IPS DF 6.9 (cell line): ENCODE data around the gene CCSER1.

Source experiments
- DNase-seq: peaks from one replicate; pipeline ENCODE4 v3.0.0-alpha.2; 2013; ENCODE audit warnings: low read depth, low spot score
- H3K27ac ChIP-seq: one replicate; pipeline ENCODE4 v1.5.1; 2013; ENCODE audit warnings: low read length, control low read depth
- H3K27me3 ChIP-seq: 2 replicates; pipeline ENCODE4 v1.6.1; 2013; ENCODE audit warnings: mild to moderate bottlenecking, low read length; ENCODE audit not compliant: control insufficient read depth, insufficient read depth
- H3K36me3 ChIP-seq: 2 replicates; pipeline ENCODE4 v1.6.1; 2013; ENCODE audit warnings: low read length; ENCODE audit not compliant: control insufficient read depth, insufficient read depth
- H3K4me1 ChIP-seq: 2 replicates; pipeline ENCODE4 v1.6.1; 2013; ENCODE audit warnings: low read length; ENCODE audit not compliant: control insufficient read depth, insufficient read depth
- H3K4me3 ChIP-seq: 2 replicates; pipeline ENCODE4 v1.5.1; 2013; ENCODE audit warnings: mild to moderate bottlenecking, low read length
- H3K9me3 ChIP-seq: 2 replicates; pipeline ENCODE4 v1.6.1; 2013; ENCODE audit warnings: low read length, inconsistent platforms; ENCODE audit not compliant: control insufficient read depth, insufficient read depth
- WGBS: extraction: QIAGEN DNeasy Blood & Tissue Kit; methylation state at CpG from one replicate; pipeline ENCODE4 v1.1.7; 2013; ENCODE audit warnings: mixed read lengths, missing lambda C conversion rate; ENCODE audit not compliant: insufficient read length, insufficient coverage; 5-methylcytosine and 5-hydroxymethylcytosine counted together

The CCSER1 gene

DNA sequence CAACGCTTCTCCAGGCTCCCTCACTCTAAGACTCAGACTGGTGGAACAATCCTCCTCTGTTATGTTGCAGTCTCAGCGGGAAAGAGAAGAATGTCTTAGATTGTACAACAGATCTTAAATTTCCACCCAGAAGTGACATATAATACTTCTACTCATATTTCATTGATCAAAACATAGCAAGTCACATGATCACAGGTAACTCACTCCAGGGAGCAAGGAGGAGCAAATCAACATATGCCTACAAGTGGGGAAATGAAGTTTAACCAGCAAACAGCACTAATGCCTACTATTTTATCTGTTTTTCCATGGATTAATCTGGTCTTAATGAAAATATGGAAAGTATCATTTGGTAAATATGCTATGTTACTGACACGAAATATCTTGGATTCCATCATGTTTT is 819.8 kb downstream of the CCSER1 start:
- no peaks in the 10 kb centered on the region for H3K9me3 ChIP-seq
- H3K4me1 ChIP-seq = no peaks in the 10 kb centered on the region
- H3K4me3 ChIP-seq = no peak overlapping the region
- no peak for DNase-seq
- H3K27ac ChIP-seq = no peak overlapping the region
- H3K27me3 ChIP-seq = no peaks in the 10 kb centered on the region
- no peaks in the 10 kb centered on the region for H3K36me3 ChIP-seq
- WGBS = no CpG with 5 or more reads among the region's 3 CpGs

DNA sequence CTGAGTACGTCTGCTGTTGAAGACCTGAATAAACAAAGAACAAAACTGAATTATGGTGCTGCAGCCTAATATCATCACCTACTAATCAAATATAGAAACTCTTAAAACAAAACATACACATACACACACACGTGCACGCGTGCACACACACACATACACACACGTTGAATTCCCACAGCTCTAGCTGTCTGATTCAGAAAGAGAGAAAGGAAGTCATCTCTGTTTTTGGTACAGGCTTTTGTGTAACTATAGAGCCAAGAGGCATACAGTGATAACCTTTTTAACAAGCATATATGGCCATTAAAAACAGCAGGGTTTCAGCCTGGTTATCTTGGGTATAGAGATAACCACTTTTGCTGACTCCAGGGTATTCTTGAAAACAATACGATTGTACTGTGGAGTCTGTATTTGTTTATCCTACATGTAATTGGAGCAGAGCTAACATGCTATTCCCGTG is 823.2 kb downstream of the CCSER1 start:
- H3K27me3 ChIP-seq = no peaks in the 10 kb centered on the region
- H3K27ac ChIP-seq = no peak overlapping the region
- no peak for DNase-seq
- H3K4me1 ChIP-seq = no peaks in the 10 kb centered on the region
- H3K36me3 ChIP-seq = no peaks in the 10 kb centered on the region
- no CpG with 5 or more reads among the region's 7 CpGs for WGBS
- H3K4me3 ChIP-seq = no peak overlapping the region
- no peaks in the 10 kb centered on the region for H3K9me3 ChIP-seq

DNA sequence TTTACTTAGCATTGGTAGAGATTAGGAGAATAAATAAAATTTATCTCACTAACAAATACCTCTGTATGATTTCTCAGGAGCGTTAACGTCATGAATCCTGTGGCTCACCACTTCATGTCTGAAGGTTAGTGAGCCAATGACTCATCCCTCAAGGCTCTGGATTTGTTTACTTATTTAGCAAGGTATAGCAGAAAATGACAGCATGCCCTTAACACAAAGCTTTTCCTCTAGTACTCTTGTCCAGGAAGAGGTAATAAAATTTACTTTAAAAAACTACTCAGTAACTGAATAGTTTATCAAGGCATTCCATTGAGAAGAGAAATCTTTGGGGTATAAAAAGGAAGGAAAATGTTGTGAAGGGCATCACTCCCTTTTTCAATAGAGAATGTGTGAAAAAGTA is 823.8 kb downstream of the CCSER1 start:
- H3K4me1 ChIP-seq = no peaks in the 10 kb centered on the region
- H3K4me3 ChIP-seq = no peak overlapping the region
- no CpG with 5 or more reads among the region's 2 CpGs for WGBS
- DNase-seq = no peak
- H3K27me3 ChIP-seq = no peaks in the 10 kb centered on the region
- no peaks in the 10 kb centered on the region for H3K36me3 ChIP-seq
- no peaks in the 10 kb centered on the region for H3K9me3 ChIP-seq
- no peak overlapping the region for H3K27ac ChIP-seq

DNA sequence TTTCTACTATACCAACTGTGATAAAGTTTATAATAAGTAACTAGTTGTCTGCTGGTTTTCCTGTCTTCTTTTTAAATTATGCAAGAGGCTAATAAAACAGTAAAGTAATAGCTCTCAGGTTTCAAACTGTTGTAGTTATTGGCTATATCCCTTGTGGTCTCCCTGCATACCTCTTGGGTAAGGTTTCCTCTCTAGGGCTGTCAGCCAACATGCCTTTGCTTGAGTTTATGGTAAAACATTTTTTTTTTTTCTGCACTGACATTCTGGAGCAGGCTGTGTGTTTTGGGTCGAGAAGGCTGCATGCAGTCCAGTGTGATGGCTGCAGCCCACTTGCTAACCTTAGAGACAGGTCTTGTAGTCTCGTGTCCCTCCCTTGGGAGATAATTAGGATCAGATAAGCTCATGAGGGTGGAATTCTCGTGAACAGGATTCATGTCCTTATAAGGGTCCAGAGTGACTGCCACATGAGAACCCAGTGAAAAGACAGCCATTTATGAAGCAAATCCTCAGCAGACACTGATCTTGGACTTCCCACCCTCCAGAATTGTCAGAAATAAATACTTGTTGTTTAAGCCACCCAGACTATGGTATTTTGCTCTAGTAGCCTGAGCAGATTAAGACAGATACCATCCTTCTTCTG is 831.2 kb downstream of the CCSER1 start:
- Histone ChIP-seq H3K9me3 (no peaks in the 10 kb centered on the region), H3K27me3 (no peaks in the 10 kb centered on the region), H3K36me3 (no peaks in the 10 kb centered on the region), H3K27ac (no peak overlapping the region), H3K4me3 (no peak overlapping the region), H3K4me1 (no peaks in the 10 kb centered on the region; the same call in 1 of the 2 replicates)
- no CpG with 5 or more reads among the region's 3 CpGs for WGBS
- DNase-seq = no peak

GRCh38 chr4:90960433-90960832 is 833.2 kb downstream of the CCSER1 start:
- no peaks in the 10 kb centered on the region; the same call in 1 of the 2 replicates for H3K4me1 ChIP-seq
- no peaks in the 10 kb centered on the region for H3K27me3 ChIP-seq
- no peak for DNase-seq
- no peaks in the 10 kb centered on the region for H3K36me3 ChIP-seq
- no CpG with 5 or more reads among the region's 3 CpGs for WGBS
- H3K27ac ChIP-seq = no peak overlapping the region
- no peaks in the 10 kb centered on the region for H3K9me3 ChIP-seq
- H3K4me3 ChIP-seq = no peak overlapping the region

DNA sequence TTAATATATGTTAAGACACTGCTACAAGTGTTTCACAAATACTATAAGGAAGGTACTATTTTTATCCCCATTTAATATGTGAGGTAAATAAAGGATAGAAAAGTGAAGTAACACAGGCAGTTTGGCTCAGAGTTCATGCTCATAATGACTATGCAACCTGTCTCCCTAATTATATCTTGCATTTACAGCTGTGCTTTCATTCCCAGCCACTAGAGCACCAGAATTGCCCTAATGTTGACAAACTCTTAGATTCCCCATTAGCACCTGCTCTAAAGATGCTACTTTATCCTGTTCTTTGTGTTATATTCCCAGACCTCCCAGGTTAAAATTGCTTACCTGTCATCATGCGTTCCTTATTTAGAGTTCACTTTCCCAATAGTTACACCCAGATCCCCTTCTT is 833.6 kb downstream of the CCSER1 start:
- no peaks in the 10 kb centered on the region for H3K36me3 ChIP-seq
- H3K9me3 ChIP-seq = no peaks in the 10 kb centered on the region
- H3K4me3 ChIP-seq = no peak overlapping the region
- DNase-seq = no peak
- H3K27ac ChIP-seq = no peak overlapping the region
- no peaks in the 10 kb centered on the region for H3K27me3 ChIP-seq
- no peaks in the 10 kb centered on the region; the same call in 1 of the 2 replicates for H3K4me1 ChIP-seq
- WGBS = no CpG with 5 or more reads among the region's 1 CpG

DNA sequence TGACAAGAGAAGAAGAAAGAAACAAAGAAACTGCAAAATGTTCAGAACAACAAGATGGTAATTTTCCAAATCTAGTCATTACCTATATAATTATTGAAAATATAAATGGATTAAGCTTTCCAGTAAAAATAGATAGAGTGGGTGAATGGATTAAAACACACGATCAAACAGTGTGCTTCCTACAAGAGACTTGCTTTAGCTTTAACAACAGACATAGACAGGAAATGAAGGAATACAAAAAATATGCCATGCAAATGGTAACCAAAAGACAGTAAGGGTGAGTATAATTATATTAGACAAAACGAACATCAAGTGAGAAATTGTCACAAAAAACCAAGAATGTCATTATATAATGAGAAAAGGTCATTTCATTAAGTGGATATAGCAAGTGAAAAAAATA is 842.8 kb downstream of the CCSER1 start:
- WGBS = no CpG with 5 or more reads among the region's 2 CpGs
- no peaks in the 10 kb centered on the region for H3K4me1 ChIP-seq
- H3K36me3 ChIP-seq = no peaks in the 10 kb centered on the region
- no peaks in the 10 kb centered on the region for H3K9me3 ChIP-seq
- no peak for DNase-seq
- no peak overlapping the region for H3K4me3 ChIP-seq
- H3K27ac ChIP-seq = no peak overlapping the region
- no peaks in the 10 kb centered on the region for H3K27me3 ChIP-seq

DNA sequence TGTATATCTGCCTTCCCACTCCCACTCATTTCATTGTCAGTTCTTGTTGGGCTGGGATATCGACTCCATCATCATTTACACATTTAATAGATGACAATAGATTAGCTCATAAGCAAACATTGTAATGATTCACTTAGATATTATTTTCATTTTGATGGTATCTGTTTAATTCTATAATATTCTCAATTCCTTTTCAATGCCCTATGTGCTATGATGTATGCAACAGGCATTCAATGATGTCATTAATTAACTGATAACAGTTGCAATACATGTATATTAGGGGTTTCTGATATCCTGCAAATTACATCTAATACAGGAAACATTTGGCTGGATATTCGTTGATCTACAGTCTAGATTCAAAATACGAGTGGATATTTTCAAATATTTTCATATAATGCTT is 850.5 kb downstream of the CCSER1 start:
- no CpG with 5 or more reads among the region's 3 CpGs for WGBS
- Histone ChIP-seq H3K4me3 (no peak overlapping the region), H3K27me3 (no peaks in the 10 kb centered on the region), H3K4me1 (no peaks in the 10 kb centered on the region; the same call in 1 of the 2 replicates), H3K27ac (no peak overlapping the region), H3K9me3 (no peaks in the 10 kb centered on the region), H3K36me3 (no peaks in the 10 kb centered on the region)
- no peak for DNase-seq

GRCh38 chr4:90979556-90979955 is 852.4 kb downstream of the CCSER1 start:
- WGBS = no CpG with 5 or more reads among the region's 6 CpGs
- Histone ChIP-seq H3K36me3 (no peaks in the 10 kb centered on the region), H3K27me3 (no peaks in the 10 kb centered on the region), H3K4me1 (no peaks in the 10 kb centered on the region; the same call in 1 of the 2 replicates), H3K27ac (no peak overlapping the region), H3K4me3 (no peak overlapping the region), H3K9me3 (no peaks in the 10 kb centered on the region)
- no peak for DNase-seq

- WGBS = no CpG with 5 or more reads among the region's 2 CpGs
- H3K27ac ChIP-seq = no peak overlapping the region
- DNase-seq = no peak
- H3K9me3 ChIP-seq = no peaks in the 10 kb centered on the region
- no peak overlapping the region for H3K4me3 ChIP-seq
- H3K4me1 ChIP-seq = no peaks in the 10 kb centered on the region; the same call in 1 of the 2 replicates
- no peaks in the 10 kb centered on the region for H3K36me3 ChIP-seq
- H3K27me3 ChIP-seq = no peaks in the 10 kb centered on the region
Measured at GRCh38 chr4:90982813-90983212, 855.6 kb downstream of the CCSER1 start.

- no CpG with 5 or more reads among the region's 2 CpGs for WGBS
- no peak for DNase-seq
- Histone ChIP-seq H3K4me3 (no peak overlapping the region), H3K4me1 (no peaks in the 10 kb centered on the region), H3K27me3 (no peaks in the 10 kb centered on the region), H3K36me3 (no peaks in the 10 kb centered on the region), H3K9me3 (no peaks in the 10 kb centered on the region), H3K27ac (no peak overlapping the region)
Measured at GRCh38 chr4:90990284-90990683, 863.1 kb downstream of the CCSER1 start.
